Subcutaneous adipose tissue (tissue), 4 donors: Measurements from ENCODE around the gene TASL. TPM values are rescaled to one million over a fixed set of nuclear protein-coding genes. Genes with fewer than 3 reads are reported as not detected.

Experiments
- total RNA-seq, 4 donors: library from RNA; depleted of rRNA; stranded (reverse); fragments of >200 nt; gene quantifications; one replicate each; pipeline ENCODE4 v1.1.0, GENCODE V29; 2016
- TF ChIP-seq, protein P1 (sequence below): fragments of 450-650 bp; IDR thresholded peaks from one replicate; pipeline ENCODE4 v1.5.1; 2016; ENCODE audit warnings: low read depth, mild to moderate bottlenecking, control low read depth, antibody characterized with exemption, moderate library complexity

TASL gene
- total RNA-seq, 4 donors from 2014 or later = 0.75 to 17.8 (median 3.0) TPM

DNA sequence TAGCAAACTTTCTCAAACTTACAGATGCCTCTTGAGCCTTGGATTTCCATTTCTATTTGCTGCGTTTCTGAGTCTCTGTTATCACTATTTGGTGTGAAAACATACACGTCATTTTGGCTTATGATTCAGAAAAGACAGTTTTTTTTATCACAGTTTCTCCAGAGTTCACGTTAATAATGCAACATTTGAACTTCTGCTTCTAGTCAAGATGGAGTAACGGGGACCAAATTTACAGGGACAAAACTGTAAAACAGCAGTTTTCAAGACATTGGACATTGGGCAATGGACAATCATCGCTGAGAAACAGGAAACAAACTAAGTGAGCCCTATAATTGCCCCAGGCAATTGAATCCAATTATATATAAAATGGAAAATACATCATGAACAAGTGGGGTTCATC is 36.2 kb upstream of the TASL start:
- TF ChIP-seq, protein P1, sequence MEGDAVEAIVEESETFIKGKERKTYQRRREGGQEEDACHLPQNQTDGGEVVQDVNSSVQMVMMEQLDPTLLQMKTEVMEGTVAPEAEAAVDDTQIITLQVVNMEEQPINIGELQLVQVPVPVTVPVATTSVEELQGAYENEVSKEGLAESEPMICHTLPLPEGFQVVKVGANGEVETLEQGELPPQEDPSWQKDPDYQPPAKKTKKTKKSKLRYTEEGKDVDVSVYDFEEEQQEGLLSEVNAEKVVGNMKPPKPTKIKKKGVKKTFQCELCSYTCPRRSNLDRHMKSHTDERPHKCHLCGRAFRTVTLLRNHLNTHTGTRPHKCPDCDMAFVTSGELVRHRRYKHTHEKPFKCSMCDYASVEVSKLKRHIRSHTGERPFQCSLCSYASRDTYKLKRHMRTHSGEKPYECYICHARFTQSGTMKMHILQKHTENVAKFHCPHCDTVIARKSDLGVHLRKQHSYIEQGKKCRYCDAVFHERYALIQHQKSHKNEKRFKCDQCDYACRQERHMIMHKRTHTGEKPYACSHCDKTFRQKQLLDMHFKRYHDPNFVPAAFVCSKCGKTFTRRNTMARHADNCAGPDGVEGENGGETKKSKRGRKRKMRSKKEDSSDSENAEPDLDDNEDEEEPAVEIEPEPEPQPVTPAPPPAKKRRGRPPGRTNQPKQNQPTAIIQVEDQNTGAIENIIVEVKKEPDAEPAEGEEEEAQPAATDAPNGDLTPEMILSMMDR = no peak

DNA sequence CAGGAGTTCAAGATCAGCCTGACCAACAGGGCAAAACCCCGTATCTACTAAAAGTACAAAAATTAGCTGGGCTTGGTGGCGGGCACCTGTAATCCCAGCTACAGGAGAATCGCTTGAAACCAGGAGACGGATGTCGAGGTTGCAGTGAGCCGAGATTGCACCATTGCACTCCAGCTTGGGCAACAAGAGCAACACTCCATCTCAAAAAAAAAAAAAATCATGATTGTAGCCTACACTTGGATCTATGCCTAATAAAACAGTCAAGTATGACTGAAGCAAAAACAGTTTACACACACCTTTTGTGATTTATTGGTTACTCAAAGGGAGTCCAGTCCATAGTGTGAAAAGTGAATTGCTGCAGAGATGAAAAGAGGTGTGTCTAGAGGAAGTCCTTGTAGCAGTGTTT is 34.7 kb upstream of the TASL start:
- TF ChIP-seq, protein P1 = no peak

DNA sequence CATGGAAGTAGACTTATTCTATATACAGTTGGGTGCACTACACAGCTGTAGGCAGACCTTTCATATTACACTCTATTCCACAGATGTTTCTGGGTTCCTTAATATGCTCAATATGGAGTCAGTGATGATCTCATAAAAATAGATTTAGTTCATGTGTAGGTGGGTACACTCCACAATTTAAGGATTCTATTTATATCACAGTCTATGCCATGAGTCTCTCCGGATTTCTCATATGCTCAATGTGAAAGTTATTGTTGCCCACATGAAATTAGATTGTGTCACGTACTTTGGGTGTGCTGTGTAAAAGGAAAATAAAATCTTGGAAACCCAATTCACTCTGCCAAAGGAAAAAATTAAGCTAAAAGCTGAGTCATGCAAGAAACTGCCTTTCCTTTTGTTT is 32.5 kb upstream of the TASL start:
- TF ChIP-seq, protein P1 = no peak

DNA sequence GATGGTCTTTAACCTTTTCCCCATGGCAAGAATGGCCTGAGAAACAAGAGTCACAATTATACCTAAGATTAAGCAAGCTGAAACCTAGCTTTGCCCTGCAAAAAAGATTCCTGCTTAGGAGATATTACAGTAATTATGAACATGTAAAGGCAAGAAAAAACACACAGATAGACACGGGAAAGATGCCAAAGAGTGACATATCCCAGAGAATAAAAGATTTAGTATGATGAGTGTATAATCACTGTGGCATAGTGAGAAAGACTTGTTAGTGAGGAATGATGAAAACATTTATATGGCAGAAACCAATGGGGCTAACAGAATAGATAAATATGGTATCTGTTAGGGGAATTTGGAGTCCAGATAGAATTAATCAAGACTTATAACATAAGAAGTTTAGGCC is 29.6 kb upstream of the TASL start:
- TF ChIP-seq, protein P1 = no peak

DNA sequence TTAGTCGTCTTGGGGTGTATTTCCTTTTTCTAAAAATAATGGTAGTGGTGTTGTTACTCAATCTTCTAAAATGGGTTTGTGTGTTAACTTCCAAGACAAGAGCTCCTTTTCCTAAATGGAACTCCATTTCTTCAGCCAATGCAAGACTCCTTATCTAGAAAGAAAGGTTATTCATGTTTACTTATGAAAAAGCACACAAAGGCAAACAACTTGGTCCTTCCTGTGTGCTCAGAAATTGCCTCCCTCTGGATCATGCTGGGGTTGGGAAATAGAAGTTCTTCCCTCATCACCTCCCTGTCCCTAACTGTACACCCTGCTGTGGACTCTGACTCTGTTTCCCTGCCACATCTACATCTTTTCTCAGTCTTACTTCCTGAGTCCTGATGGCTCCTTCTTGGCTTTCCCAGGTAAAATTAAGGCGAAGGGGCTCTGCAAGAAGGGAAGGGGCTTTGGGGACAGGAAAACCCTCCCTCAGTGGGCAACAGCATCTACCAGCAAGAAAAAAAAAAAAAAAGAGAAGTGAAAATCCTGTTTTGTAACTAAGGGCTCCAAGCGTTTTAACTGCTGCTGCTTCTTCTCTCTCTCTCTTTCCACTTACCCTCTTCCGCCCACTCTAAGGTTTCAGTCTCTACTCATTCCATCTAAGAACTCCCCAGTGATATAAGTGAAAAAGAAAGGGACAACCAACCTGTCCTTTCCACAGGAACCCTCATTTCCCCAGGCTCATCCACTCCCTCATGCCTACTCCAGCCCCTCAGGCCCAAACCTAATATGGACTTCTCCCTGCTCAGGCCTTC is 19.8 kb upstream of the TASL start:
- TF ChIP-seq, protein P1 = no peak

DNA sequence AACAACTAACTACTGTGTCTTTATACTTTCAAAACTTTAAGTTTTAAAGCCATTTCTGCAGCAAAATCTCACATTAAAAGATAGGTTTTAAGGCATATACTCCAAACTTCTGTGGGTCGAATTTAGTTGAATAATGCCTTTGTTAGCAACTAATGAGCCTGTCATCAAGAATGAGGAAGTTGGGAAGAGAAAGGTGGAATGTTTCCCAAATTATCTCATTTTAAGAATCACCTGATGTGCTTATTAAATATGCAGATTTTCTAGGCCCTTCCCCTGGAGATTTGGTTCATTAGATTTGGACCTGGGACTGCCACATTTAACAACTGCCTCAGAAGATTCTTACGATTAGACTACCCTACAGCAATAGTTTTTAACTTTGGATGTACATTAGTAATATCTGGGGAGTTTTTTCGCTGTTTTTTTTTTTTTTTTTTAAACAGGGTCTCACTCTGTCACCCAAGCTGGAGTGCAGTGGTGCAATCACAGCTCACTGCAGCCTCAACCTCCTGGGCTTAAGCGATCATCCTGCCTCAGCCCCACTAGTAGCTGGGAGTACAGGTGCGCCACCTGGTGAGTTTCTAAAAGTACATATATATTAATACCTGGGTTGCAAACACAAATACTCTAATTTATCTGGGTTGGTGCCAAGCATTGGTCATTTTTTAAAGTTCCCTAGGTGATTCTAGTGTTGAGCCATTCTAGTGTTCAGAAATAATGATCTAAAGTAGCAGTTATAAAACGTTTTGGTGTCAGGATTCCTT is 16.1 kb upstream of the TASL start:
- TF ChIP-seq, protein P1 = no peak

DNA sequence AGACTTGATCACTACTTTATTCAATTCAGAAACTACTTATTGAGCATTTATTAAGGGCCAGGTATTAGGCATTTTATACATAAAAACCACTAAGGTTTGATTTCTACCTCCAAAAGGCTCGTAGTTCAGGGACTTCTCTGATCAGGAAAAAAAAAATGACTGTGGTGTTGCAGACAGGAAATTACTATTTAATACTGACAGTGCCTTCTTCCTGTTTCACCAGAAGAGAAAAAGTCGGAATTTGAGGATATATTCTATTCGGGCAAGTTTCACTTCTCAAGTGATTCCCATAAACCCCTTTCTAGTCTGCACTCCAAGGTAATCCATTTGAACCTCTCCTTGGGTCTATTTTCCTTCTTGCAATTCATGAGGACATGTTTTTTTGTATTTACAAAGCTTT is 15.3 kb upstream of the TASL start:
- TF ChIP-seq, protein P1 = no peak
